Tibial nerve (tissue), 4 donors: ENCODE measurements around the gene BCAP29. TPM values are rescaled to one million over a fixed set of nuclear protein-coding genes. Genes with fewer than 3 reads are reported as not detected.

Experiments used
- DNase-seq, 2 donors: peaks; one replicate each; pipeline ENCODE4 v3.0.0-alpha.2; 2019; ENCODE audit warnings: low spot score in 2 of 2
- H3K27ac ChIP-seq, 4 donors: fragments of 200-600 bp; sonication (generic) in 3 of 4; one replicate each; pipeline ENCODE4 v1.5.1; 2017 to 2019; ENCODE audit warnings: mild to moderate bottlenecking in 1 of 4
- H3K27me3 ChIP-seq, 2 donors: fragments of 200-600 bp; sonication (generic) in 1 of 2; one replicate each; pipeline versions ENCODE4 v1.5.1 to v1.6.0; 2017 to 2019
- H3K36me3 ChIP-seq, 3 donors: fragments of 200-600 bp; sonication (generic); one replicate each; pipeline ENCODE4 v1.5.1; 2018 to 2019
- H3K4me1 ChIP-seq, 4 donors: fragments of 200-600 bp; sonication (generic) in 3 of 4; one replicate each; pipeline ENCODE4 v1.5.1; 2017 to 2019
- H3K4me3 ChIP-seq, 4 donors: fragments of 200-600 bp; sonication (generic) in 3 of 4; one replicate each; pipeline ENCODE4 v1.5.1; 2017 to 2019; ENCODE audit warnings: mild to moderate bottlenecking in 1 of 4, moderate library complexity in 1 of 4
- H3K9me3 ChIP-seq, 4 donors: fragments of 200-600 bp; sonication (generic) in 3 of 4; one replicate each; pipeline ENCODE4 v1.5.1; 2017 to 2019
- CTCF ChIP-seq, 5 experiments: fragments of 200-600 bp in 3 of 5; fragments of 450-650 bp in 2 of 5; sonication (generic) in 3 of 5; IDR thresholded peaks; one replicate each; pipeline ENCODE4 v1.5.1; 2016 to 2019; ENCODE audit warnings: antibody characterized with exemption in 5 of 5, mild to moderate bottlenecking in 3 of 5, moderate library complexity in 2 of 5
- EP300 ChIP-seq, 2 donors: sonication (generic); formaldehyde crosslinking; IDR thresholded peaks; one replicate each; pipeline ENCODE4 v1.6.1; 2017; ENCODE audit warnings: antibody characterized with exemption in 2 of 2, mild to moderate bottlenecking in 1 of 2
- POLR2A ChIP-seq, 2 donors: fragments of 450-650 bp; IDR thresholded peaks; one replicate each; pipeline ENCODE4 v1.6.1; 2017; ENCODE audit warnings: antibody characterized with exemption in 2 of 2, mild to moderate bottlenecking in 2 of 2, moderate library complexity in 2 of 2
- WGBS, 2 donors: methylation state at CpG; one replicate each; pipeline ENCODE4 v1.1.5; 2018; 5-methylcytosine and 5-hydroxymethylcytosine counted together
- total RNA-seq, 4 donors: library from RNA; depleted of rRNA; stranded (reverse); fragments of >200 nt; gene quantifications; one replicate each; pipeline ENCODE4 v1.1.0, GENCODE V29; 2016

BCAP29 gene
- total RNA-seq, 4 donors from 2014 or later = 48.9 to 235 (median 121) TPM

GRCh38 chr7:107643938-107644308, 63.9 kb downstream of the BCAP29 start:
- DNase-seq = no peak
- Histone ChIP-seq H3K4me1 (peaks cover 0 to 6% (median 0%) of the 10 kb centered on the region in 4 donors), H3K4me3 (no peak overlapping the region), H3K9me3 (no peaks in the 10 kb centered on the region), H3K36me3 (no peaks in the 10 kb centered on the region), H3K27me3 (no peaks in the 10 kb centered on the region), H3K27ac (peak overlapping the region in 1 of 4 donors; percentile 24)
- TF ChIP-seq CTCF (IDR thresholded peaks at IDR 0.05) = no peak
- TF ChIP-seq POLR2A (IDR thresholded peaks at IDR 0.05) = no peak
- TF ChIP-seq EP300 (IDR thresholded peaks at IDR 0.05) = no peak
- 79 to 85% methylated on average over 1 of the region's 1 CpG for WGBS, 2 donors

- WGBS, 2 donors = 58% methylated on average over 9 of the region's 9 CpGs
- Histone ChIP-seq H3K27me3 (no peaks in the 10 kb centered on the region), H3K9me3 (no peaks in the 10 kb centered on the region), H3K36me3 (no peaks in the 10 kb centered on the region), H3K4me3 (no peak overlapping the region), H3K4me1 (peaks cover 0 to 6% (median 0%) of the 10 kb centered on the region in 4 donors), H3K27ac (peak overlapping the region in 1 of 4 donors; percentile 24)
- no peak for DNase-seq
- TF ChIP-seq EP300 (IDR thresholded peaks at IDR 0.05) = no peak
- TF ChIP-seq POLR2A (IDR thresholded peaks at IDR 0.05) = no peak
- no peak for TF ChIP-seq CTCF (IDR thresholded peaks at IDR 0.05)
Measured at GRCh38 chr7:107644309-107644974, 64.4 kb downstream of the BCAP29 start.

- no peaks in the 10 kb centered on the region for H3K4me1 ChIP-seq
- no peak for DNase-seq
- TF ChIP-seq CTCF (IDR thresholded peaks at IDR 0.05) (no peak), POLR2A (IDR thresholded peaks at IDR 0.05) (no peak), EP300 (IDR thresholded peaks at IDR 0.05) (no peak)
- H3K4me3 ChIP-seq = no peak overlapping the region
- H3K27me3 ChIP-seq = no peaks in the 10 kb centered on the region
- 91 to 93% methylated on average over 5 of the region's 5 CpGs for WGBS, 2 donors
- H3K9me3 ChIP-seq = peaks cover 0 to 7% (median 0%) of the 10 kb centered on the region in 4 donors
- no peaks in the 10 kb centered on the region for H3K36me3 ChIP-seq
- no peak overlapping the region for H3K27ac ChIP-seq
Measured at GRCh38 chr7:107652642-107653041, 72.6 kb downstream of the BCAP29 start.

- no peak for DNase-seq
- TF ChIP-seq CTCF (IDR thresholded peaks at IDR 0.05) = no peak
- no peak for TF ChIP-seq POLR2A (IDR thresholded peaks at IDR 0.05)
- Histone ChIP-seq H3K4me1 (peaks cover 0 to 19% (median 14%) of the 10 kb centered on the region in 4 donors), H3K27me3 (peaks cover 3 to 29% of the 10 kb centered on the region in 2 donors), H3K27ac (no peak overlapping the region), H3K4me3 (no peak overlapping the region), H3K9me3 (no peaks in the 10 kb centered on the region), H3K36me3 (no peaks in the 10 kb centered on the region)
Measured at GRCh38 chr7:107658467-107658866, 78.4 kb downstream of the BCAP29 start.

DNA sequence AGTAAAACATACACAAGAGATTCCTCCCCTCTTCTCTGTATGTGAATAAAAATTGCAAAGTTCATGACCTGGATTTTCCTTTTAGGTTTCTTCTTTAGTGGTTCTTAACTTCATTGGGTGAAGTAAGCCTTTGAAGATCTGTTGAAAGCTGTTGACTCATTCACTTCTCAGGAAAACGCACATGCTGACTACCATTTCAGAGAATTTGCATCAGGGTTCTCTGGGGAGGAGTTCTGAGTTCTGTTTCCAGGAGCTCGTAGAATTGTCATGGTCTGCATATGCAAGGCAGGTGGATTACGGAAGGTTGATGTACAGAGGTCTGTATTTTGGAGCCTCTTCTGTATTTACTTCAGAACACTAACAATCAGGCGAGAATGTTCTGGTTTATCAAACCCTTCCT, 79.6 kb downstream of the BCAP29 start:
- 83 to 84% methylated on average over 4 of the region's 4 CpGs for WGBS, 2 donors
- H3K4me3 ChIP-seq = no peak overlapping the region
- no peaks in the 10 kb centered on the region for H3K36me3 ChIP-seq
- no peak for DNase-seq
- no peak for TF ChIP-seq POLR2A (IDR thresholded peaks at IDR 0.05)
- TF ChIP-seq EP300 (IDR thresholded peaks at IDR 0.05) = no peak
- TF ChIP-seq CTCF (IDR thresholded peaks at IDR 0.05) = no peak
- H3K4me1 ChIP-seq = peaks cover 0 to 19% (median 14%) of the 10 kb centered on the region in 4 donors
- H3K9me3 ChIP-seq = no peaks in the 10 kb centered on the region
- no peak overlapping the region for H3K27ac ChIP-seq
- H3K27me3 ChIP-seq = peaks cover 3 to 29% of the 10 kb centered on the region in 2 donors
